Activated effector memory CD4-positive, alpha-beta T cell treated with anti-CD3 and anti-CD28 coated beads, Interleukin-2, amount 50 U/mL, for 16 hours (primary cell): ENCODE measurements around the gene MDM2.

Source experiments
- DNase-seq: peaks from one replicate; pipeline ENCODE4 v3.0.0-alpha.2; 2020

MDM2 gene

GRCh38 chr12:68882251-68882964, 74.4 kb downstream of the MDM2 start:
- no peak for DNase-seq

GRCh38 chr12:68883151-68883550, 75.2 kb downstream of the MDM2 start:
- no peak for DNase-seq

- no peak for DNase-seq
Observed at GRCh38 chr12:68884251-68884650, 76.3 kb downstream of the MDM2 start.

GRCh38 chr12:68885381-68885780, 77.4 kb downstream of the MDM2 start:
- no peak for DNase-seq

- DNase-seq = no peak
Observed at GRCh38 chr12:68886636-68887572, 78.9 kb downstream of the MDM2 start.

- DNase-seq = no peak
Observed at GRCh38 chr12:68887641-68888040, 79.7 kb downstream of the MDM2 start.

GRCh38 chr12:68888243-68888642, 80.3 kb downstream of the MDM2 start:
- DNase-seq = no peak

GRCh38 chr12:68890701-68891113, 82.7 kb downstream of the MDM2 start:
- DNase-seq = no peak

GRCh38 chr12:68891141-68891540, 83.2 kb downstream of the MDM2 start:
- DNase-seq = no peak

GRCh38 chr12:68893201-68893600, 85.2 kb downstream of the MDM2 start:
- no peak for DNase-seq

GRCh38 chr12:68893741-68894140, 85.8 kb downstream of the MDM2 start:
- no peak for DNase-seq

- no peak for DNase-seq
Observed at GRCh38 chr12:68894276-68894855, 86.4 kb downstream of the MDM2 start.

- DNase-seq = no peak
Observed at GRCh38 chr12:68896881-68897540, 89.0 kb downstream of the MDM2 start.

GRCh38 chr12:68899251-68899771, 91.3 kb downstream of the MDM2 start:
- no peak for DNase-seq

GRCh38 chr12:68900241-68900640, 92.3 kb downstream of the MDM2 start:
- DNase-seq = no peak
